ENCODE data around the gene BPIFB2.

DNA sequence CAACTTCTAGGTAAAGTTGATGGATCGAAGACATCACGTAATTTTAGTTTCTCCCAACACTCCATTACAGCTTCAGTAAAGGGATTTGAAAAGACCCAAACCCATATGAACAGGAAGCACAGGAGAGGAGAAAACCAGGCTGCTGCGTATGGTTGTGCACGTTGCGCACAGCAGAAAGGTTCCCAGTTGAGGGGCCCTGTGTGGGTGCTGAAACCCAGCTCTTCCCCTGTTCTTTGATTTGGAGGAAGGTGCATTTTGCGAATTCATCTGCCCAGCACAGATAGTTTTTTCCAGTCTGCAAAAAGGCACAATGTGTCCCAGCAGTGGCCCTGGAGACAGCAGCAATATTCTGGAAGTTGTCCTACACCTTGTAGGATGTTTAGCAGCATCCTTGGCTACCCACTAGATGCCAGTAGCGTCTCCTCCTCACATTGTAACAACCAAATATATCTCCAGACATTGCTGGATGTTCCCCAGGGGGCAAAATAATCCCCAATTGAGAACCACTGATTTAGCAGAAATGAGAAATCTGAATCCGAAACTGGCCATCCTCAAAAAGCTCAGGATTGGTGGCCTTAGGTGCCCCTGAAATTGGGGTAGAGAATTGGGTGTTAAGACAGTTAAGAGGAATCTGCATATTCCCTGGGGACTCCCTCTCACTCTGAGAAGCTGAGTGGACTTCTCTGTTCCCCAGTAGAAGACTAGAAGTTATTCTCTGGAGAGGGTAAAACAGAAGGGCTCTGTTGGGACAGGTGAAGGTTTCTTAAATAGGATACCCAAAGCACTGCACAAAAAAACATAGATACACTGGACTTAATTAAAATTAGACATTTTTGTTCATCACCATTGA, 15.5 kb upstream of the BPIFB2 start:
- TF ChIP-seq, protein P1, sequence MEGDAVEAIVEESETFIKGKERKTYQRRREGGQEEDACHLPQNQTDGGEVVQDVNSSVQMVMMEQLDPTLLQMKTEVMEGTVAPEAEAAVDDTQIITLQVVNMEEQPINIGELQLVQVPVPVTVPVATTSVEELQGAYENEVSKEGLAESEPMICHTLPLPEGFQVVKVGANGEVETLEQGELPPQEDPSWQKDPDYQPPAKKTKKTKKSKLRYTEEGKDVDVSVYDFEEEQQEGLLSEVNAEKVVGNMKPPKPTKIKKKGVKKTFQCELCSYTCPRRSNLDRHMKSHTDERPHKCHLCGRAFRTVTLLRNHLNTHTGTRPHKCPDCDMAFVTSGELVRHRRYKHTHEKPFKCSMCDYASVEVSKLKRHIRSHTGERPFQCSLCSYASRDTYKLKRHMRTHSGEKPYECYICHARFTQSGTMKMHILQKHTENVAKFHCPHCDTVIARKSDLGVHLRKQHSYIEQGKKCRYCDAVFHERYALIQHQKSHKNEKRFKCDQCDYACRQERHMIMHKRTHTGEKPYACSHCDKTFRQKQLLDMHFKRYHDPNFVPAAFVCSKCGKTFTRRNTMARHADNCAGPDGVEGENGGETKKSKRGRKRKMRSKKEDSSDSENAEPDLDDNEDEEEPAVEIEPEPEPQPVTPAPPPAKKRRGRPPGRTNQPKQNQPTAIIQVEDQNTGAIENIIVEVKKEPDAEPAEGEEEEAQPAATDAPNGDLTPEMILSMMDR (IDR thresholded peaks at IDR 0.05), result no peak
- no peak for TF ChIP-seq EP300 (IDR thresholded peaks at IDR 0.05)
- TF ChIP-seq POLR2A (IDR thresholded peaks at IDR 0.05), result no peak
- TF ChIP-seq POLR2AphosphoS5 (IDR thresholded peaks at IDR 0.05), result no peak
